ENCODE data around the gene RUNX2.

RUNX2 gene

GRCh38 chr6:45491874-45492273 lies 163.7 kb downstream of the RUNX2 start:
- DNase-seq, result no peak

DNA sequence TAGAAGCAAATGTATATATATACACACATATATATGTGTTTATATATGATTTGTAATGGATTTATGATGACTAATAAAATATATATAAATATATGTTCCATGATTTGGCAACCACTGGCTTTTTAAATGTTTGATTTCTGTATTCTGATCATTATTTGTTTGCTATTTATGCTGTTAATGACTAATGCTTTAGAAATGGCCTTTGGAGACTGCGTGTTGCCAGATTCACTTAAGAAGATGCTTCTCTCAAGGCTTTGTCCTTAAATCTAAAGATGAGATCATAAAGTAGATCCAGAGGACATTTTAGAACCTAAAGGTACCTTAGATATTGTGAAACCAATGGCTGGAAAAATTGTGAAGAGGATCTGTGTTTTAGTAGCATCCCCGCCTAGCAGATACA lies 165.6 kb downstream of the RUNX2 start:
- no peak for DNase-seq

DNA sequence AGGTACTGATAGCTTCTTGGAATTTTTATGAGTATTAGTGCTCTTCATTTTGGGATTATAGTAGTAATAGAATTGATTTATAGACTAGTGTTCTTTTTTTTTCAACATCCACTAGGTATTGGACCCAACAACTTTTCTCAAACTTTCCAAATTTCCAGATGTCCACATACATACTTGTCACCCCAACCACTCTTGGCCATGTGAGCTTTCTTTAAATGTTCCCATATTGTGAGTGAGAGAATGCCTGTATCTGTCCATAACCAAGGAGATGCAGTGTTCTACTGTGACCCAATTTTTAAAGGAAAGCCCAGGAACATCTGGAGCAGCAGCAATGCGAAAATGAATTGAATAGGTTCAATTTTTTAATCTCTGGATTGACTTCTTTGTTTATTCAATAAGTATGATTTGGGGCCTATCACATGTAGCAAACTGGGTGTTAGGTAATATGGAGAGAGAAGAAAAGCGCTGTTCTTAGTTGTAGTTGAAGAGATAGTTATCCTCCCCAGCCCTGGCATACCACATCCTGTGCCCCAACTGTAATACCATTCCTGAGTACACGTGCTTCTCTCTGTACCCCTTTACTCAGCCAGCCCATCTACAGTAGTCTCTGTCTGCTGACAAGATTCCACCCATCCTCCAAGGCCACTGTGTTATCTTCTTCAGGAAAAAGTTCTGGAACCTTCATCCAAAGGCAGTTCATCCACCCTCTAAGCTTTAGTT lies 166.4 kb downstream of the RUNX2 start:
- no peak for DNase-seq

- no peak for DNase-seq
Measured at GRCh38 chr6:45495429-45496084, 167.4 kb downstream of the RUNX2 start.

DNA sequence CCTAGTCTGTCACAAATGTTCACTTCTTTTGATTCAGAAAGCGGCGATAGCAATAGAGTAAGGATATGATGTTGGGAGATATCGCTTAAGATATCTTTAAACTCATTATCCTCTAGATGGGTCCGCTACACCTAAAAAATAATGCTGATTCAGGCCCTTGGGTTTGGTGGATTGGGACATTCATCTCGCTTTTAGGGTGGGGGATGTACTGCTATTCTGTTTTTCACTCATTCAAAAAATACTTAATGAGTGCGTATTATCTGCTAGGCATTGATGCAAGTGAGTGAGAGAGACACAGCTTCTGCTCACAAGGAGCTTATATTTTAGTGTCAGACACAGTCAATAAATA lies 167.9 kb downstream of the RUNX2 start:
- no peak for DNase-seq

DNA sequence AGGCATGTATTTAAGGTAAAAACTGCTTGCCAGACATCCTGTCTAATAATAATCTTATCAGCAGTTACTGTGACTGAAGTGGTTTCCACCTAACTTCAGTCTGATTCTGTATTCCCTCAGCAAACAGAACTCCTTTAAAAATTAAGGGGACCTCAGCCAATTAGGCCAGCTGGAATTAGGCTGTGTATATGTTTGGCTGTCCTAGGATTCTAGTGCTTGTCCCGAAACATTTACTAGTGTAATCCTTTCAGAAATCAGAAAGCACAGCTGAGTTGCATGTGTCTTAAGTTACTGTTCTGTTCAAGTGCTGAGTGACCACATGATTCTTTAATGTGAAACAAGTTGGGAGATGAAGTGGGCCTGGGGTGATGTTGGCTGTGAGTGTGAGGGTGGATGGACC lies 170.5 kb downstream of the RUNX2 start:
- no peak for DNase-seq

DNA sequence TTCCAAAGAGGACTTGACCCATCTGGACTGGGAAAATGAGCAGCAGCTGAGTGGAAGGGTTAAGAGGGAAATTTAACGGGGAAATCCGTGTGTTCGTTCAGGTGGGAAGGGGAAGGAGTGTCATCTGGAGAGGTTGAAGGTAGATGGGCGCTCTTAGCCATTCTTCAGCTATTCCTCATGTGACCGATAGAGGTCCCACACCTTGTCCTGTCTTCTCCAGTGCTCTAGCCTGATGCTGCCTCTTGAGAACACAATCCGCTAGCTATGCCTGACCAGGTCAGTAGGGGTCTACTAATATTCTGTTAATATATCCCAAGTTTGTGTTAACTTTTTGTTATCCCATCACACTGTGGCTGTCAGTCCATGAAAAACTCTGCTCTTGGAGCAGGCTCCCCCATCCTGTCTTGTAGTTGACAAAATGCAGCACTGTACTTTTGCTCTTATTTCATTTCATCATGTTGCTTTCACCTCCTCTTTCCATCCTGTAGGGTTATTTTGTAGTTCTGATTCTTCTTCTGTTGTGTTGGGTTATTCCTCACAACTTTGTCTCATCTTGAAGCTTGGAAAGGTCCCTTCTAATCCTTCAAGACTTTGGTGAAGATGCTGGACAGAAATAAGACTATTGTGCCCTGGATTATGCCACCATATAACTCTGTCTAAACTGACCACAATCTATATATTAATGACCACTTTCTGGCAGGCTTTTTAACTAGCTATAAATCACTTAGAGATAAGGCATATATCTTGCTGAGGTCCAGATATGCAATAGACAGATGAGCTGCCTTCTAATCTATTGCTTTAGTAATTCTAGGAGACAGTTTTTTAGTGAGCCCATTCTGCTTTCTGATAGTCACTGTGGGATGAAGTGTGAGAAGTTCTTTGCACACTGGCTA lies 173.0 kb downstream of the RUNX2 start:
- no peak for DNase-seq

DNA sequence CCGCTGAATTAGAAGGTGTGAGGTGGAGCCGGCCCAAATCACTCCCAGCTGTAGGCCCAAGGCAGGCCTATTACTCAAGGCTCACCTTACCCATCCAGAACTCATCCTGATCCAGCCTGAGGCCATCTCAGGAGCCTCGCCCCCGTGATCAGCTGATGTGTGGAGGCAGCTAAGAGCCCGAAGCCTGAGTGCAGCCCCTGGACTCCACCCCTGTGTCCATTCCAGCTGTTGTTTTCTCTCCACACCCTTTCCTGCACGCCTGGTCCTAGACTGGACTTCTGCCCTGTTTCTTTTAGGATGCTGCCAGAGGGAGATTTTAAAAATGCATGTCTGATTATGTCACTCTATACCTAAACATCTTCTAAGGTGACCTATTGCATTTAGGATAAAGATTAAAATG lies 174.3 kb downstream of the RUNX2 start:
- no peak for DNase-seq

DNA sequence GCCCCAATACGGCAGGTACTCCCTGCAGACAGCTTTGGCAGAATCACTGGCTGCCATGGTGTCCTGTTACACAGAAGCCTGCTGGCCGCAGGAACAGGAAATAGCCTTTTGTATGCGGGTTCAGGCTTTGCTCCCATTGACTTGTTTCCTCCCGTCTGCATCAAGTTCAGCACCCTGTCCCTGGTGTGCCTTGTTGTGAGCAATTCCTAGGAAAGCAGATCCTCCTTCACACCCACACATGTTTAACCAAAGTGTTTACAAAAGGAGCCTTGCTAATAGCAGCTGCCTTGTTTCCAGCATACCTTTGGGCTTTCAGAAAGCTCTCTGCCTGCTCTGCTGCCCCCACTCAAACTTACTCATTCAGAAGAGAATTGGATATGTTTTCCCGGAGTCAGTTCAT lies 176.8 kb downstream of the RUNX2 start:
- DNase-seq, result peak; percentile 22

DNA sequence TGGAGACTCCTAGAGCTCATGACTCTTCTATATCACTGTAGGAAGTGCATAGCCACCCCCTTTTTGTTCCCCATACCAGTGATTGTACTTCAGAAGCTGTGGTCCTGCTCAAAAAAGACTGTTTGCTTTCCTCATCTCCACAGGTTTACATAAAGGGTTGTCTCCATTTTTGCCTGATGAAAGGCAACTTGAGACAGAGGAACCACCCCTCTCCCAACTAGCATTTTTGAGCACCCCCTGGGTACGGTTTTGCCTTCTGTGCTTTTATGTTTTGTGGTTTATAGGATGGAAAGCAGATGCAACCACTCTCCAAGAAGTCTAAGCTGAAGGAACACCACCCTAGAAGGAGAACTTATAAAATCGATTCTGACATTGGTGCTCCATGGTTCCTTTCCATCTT lies 177.3 kb downstream of the RUNX2 start:
- DNase-seq, result no peak

DNA sequence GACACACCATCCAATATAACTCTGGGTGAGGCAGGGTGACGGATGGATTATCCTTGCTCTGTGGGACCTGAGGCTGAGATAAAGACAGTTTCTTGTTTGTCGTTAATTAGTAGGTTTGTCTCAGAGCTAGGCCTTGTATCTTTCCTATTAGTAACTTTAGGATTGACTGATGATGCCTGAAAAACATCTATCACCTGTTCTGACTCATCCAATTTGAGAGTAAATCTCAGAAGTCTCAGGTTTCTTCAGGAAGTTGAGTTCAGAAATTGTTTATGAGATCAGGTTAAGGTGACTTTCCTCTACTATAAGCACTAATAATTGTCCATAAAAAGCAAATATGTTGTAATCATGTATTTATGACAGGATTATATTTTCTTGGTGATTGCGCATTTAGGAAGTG lies 179.1 kb downstream of the RUNX2 start:
- DNase-seq, result no peak

- no peak for DNase-seq
Measured at GRCh38 chr6:45509426-45509825, 181.3 kb downstream of the RUNX2 start.

DNA sequence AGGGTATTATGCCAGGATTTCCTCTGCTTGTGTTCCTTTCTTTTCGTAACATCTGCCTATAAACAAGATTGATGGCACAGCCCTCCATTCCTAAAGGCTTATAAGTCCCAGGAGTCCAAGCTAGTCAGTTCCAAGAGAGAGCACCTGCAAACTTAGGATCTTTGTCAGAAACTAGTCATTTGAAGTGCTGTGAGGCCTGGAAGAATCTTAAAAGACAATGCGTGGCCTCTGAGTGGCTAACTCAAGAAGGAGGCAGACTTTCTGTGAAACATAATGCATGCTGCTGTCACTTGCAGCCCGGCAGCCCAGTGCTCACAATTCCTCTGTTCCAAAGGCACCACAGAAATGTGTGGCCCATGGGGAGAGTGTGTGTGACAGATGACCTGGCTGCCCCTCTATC lies 184.6 kb downstream of the RUNX2 start:
- DNase-seq, result no peak

DNA sequence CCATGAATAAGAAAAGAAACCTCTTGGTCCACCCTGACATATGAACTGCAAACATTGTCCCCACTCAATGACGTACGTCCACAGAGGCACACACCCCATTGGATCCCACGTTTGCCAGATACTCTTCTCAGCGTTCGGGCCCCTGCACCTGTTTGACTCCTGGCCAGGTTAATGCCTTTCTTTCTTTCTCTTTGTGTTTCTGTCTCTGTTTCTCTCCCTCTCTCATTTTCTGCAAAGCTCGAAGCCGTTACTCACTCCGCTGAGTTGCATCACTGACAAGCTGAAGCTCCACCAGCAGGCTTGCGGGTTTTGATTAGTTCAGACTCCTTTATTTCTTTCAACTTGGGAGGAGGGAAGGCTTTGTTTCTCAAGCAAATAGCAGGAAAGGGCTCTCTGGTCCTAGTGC lies 185.1 kb downstream of the RUNX2 start:
- DNase-seq, result peak; percentile 41

GRCh38 chr6:45513843-45514242 lies 185.7 kb downstream of the RUNX2 start:
- no peak for DNase-seq

DNA sequence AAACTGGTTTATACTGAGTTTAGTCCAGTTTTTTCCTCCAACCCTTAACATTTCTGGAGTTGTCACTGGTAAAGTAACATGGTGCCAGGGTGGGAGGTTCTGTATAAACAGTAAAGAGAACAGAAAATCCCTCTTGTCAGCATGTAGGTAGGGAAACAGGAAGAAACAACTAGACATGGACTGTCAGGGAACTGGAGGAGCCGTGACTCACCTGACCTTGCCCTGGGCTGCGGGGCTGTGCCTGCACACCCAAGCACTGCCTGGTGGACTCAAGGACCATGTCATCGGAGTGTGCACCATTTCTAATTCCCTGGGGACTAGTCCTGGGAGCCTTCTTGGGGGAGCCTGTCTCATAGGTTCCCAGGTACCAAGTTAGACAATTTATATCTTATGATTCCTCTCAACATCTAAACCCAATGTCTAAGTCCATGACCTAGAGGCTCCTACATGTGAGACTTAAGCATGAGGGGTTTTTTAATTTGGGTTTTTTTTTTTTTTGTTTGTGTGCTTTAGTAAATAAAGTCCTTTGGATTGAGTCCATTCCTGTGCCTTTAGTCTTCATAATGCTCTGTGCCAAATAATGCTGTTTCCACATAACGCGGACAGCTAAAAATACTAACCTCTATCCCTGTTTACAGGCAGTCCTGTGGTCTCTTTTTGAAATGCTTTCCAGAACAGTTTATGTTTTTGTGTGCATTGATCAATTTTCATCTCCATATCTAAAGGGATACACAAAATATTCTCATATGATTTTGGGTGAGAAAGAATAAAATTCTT lies 186.5 kb downstream of the RUNX2 start:
- DNase-seq, result no peak

- DNase-seq, result no peak
Measured at GRCh38 chr6:45518013-45518720, 190.0 kb downstream of the RUNX2 start.

DNA sequence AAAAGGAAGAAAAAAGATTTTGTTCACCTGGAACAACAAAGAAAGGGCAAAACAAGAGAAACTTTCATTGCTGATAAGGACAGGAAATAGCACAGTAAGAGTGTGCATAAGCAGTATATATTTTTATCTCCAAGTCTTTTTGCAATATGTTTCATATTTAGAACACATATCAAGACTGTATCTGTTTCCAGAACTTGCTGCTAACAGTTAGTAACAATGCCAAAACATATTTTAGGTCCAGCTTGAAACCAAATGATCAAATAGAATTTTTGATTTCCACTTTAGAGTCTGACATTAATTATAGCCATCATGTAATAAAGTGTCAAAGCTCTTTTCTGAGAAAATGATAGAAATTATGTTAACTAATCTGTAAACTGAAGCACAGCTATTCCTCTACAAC lies 193.1 kb downstream of the RUNX2 start:
- DNase-seq, result no peak

GRCh38 chr6:45522486-45522885 lies 194.4 kb downstream of the RUNX2 start:
- no peak for DNase-seq

- no peak for DNase-seq
Measured at GRCh38 chr6:45527210-45527609, 199.1 kb downstream of the RUNX2 start.

GRCh38 chr6:45531999-45532595 lies 204.0 kb downstream of the RUNX2 start:
- DNase-seq, result no peak

GRCh38 chr6:45532721-45533210 lies 204.6 kb downstream of the RUNX2 start:
- no peak for DNase-seq
